Chondrocyte (in vitro differentiated cells): Measurements from ENCODE around the gene WTAP. TPM values are rescaled to one million over a fixed set of nuclear protein-coding genes. Genes with fewer than 3 reads are reported as not detected.
"Not testable (repeated sequence)": the region's sequence is repeated elsewhere in the genome, so short reads cannot be mapped to it uniquely, and the experiment has no call there.

Experiments used
- DNase-seq: peaks from one replicate; pipeline ENCODE4 v3.0.0; 2021; ENCODE audit warnings: mixed read lengths, low spot score
- H3K27ac Mint-ChIP-seq: one replicate; pipeline ENCODE4 v1.8.0; 2021; ENCODE audit warnings: mild to moderate bottlenecking, moderate library complexity, mixed read lengths; ENCODE audit not compliant: unreplicated experiment
- H3K27me3 Mint-ChIP-seq: 2 replicates; pipeline ENCODE4 v1.8.0; 2021; ENCODE audit warnings: low read depth, mixed read lengths
- H3K36me3 Mint-ChIP-seq: 2 replicates; pipeline ENCODE4 v1.8.0; 2021; ENCODE audit warnings: low read depth, mixed read lengths
- H3K4me1 Mint-ChIP-seq: 2 replicates; pipeline ENCODE4 v1.8.0; 2021; ENCODE audit warnings: low read depth, mild to moderate bottlenecking, mixed read lengths
- H3K4me3 Mint-ChIP-seq: one replicate; pipeline ENCODE4 v1.8.0; 2021; ENCODE audit warnings: mild to moderate bottlenecking, moderate library complexity, mixed read lengths; ENCODE audit not compliant: unreplicated experiment
- H3K9me3 Mint-ChIP-seq: 2 replicates; pipeline ENCODE4 v1.8.0; 2021; ENCODE audit warnings: low read depth, mixed read lengths
- CTCF ChIP-seq: fragments of 200-600 bp; sonication (generic); IDR thresholded peaks from 2 replicates; pipeline ENCODE4 v1.5.0; 2021; ENCODE audit warnings: antibody characterized with exemption, mild to moderate bottlenecking, moderate library complexity
- total RNA-seq: library from RNA; stranded (reverse); gene quantifications from 3 replicates; pipeline ENCODE4 v1.2.1, GENCODE V29; 2021

Gene WTAP
- total RNA-seq, 1 donor from 2014 or later, result 65.9 TPM

- DNase-seq, result no peak
- H3K4me1 Mint-ChIP-seq, result peaks cover 6% of the 10 kb centered on the region
- peak overlapping the region; percentile 32 for H3K27ac Mint-ChIP-seq
- H3K36me3 Mint-ChIP-seq, result peaks cover 25% of the 10 kb centered on the region
- H3K9me3 Mint-ChIP-seq, result no peaks in the 10 kb centered on the region
- no peak for TF ChIP-seq CTCF
- H3K4me3 Mint-ChIP-seq, result no peak overlapping the region
- H3K27me3 Mint-ChIP-seq, result no peaks in the 10 kb centered on the region
Measured at GRCh38 chr6:159742165-159742564, 14.9 kb downstream of the WTAP start.

GRCh38 chr6:159745081-159745480, 17.8 kb downstream of the WTAP start:
- DNase-seq, result no peak
- peaks cover 3% of the 10 kb centered on the region for H3K4me1 Mint-ChIP-seq
- no peak for TF ChIP-seq CTCF
- H3K4me3 Mint-ChIP-seq, result no peak overlapping the region
- no peaks in the 10 kb centered on the region for H3K9me3 Mint-ChIP-seq
- H3K27ac Mint-ChIP-seq, result no peak overlapping the region
- H3K36me3 Mint-ChIP-seq, result peaks cover 42% of the 10 kb centered on the region
- H3K27me3 Mint-ChIP-seq, result no peaks in the 10 kb centered on the region

GRCh38 chr6:159746759-159747158, 19.5 kb downstream of the WTAP start:
- DNase-seq, result no peak
- Mint-ChIP-seq H3K36me3 (peaks cover 37% of the 10 kb centered on the region), H3K4me3 (no peak overlapping the region), H3K27ac (no peak overlapping the region), H3K9me3 (no peaks in the 10 kb centered on the region), H3K4me1 (peaks cover 3% of the 10 kb centered on the region), H3K27me3 (no peaks in the 10 kb centered on the region)
- no peak for TF ChIP-seq CTCF

GRCh38 chr6:159748127-159748526, 20.8 kb downstream of the WTAP start:
- not testable (repeated sequence) for H3K9me3 Mint-ChIP-seq, H3K4me3 Mint-ChIP-seq, DNase-seq, H3K4me1 Mint-ChIP-seq, H3K27me3 Mint-ChIP-seq, H3K27ac Mint-ChIP-seq
- peaks cover 33% of the 10 kb centered on the region for H3K36me3 Mint-ChIP-seq

GRCh38 chr6:159751448-159751847, 24.1 kb downstream of the WTAP start:
- no peak for TF ChIP-seq CTCF
- Mint-ChIP-seq H3K36me3 (peaks cover 39% of the 10 kb centered on the region), H3K4me3 (no peak overlapping the region), H3K9me3 (no peaks in the 10 kb centered on the region), H3K27ac (no peak overlapping the region), H3K4me1 (no peaks in the 10 kb centered on the region), H3K27me3 (no peaks in the 10 kb centered on the region)
- DNase-seq, result no peak

- no peak for DNase-seq
- peak overlapping the region; percentile 61 for H3K27ac Mint-ChIP-seq
- H3K9me3 Mint-ChIP-seq, result no peaks in the 10 kb centered on the region
Measured at GRCh38 chr6:159753081-159753872, 26.0 kb downstream of the WTAP start.

More at GRCh38 chr6:159753081-159753872, 26.0 kb downstream of the WTAP start:
- peaks cover 6% of the 10 kb centered on the region for H3K4me1 Mint-ChIP-seq
- no peak for TF ChIP-seq CTCF
- H3K4me3 Mint-ChIP-seq, result no peak overlapping the region
- peaks cover 39% of the 10 kb centered on the region for H3K36me3 Mint-ChIP-seq
- no peaks in the 10 kb centered on the region for H3K27me3 Mint-ChIP-seq
